ENCODE data around the gene ZBTB9. TPM values are rescaled to one million over a fixed set of nuclear protein-coding genes. Genes with fewer than 3 reads are reported as not detected.

ZBTB9 gene
- total RNA-seq, 1 experiment from 2014 or later = 9.8 TPM

DNA sequence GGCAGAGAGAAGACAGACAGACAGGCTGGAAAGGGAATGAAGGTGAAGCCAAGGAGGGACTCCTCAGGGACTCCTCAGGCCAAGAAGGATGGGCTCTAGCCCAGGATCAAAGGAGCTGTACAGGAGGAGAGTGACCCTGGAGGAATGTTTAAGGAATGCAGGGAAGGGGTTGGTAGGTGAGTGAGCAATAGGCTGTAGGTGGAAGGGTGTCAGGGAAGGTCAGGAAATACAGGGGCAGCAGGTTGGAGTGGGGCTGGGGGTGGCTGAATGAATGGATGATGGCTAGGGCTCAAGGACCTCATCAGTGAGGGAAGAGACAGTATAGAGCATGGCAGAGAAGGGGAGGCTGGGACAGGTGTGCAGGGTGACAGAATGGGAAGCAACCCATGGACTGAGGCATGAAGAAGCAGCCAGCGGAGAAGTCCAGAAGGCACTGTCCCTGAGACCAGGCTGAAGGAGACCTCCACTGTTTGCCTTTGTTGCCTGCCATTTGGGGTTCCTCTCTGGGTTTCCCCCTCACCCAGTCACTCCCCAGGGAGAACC, 21.3 kb upstream of the ZBTB9 start:
- DNase-seq (ENCODE audit: low read depth) = no peak

DNA sequence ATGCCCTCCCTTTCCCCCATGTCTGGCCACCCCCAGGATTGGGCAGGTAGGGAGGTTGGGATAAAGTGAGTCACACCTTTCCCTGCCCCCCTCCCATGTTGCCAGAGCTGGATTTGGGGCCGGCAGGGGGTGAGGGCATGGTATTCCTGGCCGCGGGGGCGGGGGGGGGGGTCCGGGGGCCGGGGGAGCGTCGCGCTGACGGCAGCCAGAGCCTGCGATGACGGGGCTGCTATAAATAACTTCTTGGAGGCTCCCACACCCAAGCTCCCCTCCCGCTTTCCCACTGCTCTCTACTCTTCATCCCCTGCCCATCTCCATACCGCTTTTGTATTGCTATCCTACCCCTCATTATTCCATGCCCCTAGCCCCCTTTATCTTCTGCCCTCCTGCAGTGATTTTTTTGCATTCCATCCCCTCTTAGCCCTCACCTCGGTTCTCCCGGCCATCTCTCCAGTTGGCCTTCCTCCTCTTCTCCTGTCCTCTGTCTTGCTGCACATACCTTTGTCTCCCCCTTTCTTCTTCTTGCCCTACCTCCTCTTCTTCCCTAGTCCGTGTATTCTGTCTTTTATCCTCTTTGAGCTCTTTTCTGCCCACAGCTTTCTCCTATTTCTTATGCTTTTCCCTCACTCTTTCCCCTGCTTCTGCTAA, 20.7 kb upstream of the ZBTB9 start:
- no peak for DNase-seq (ENCODE audit: low read depth)

DNA sequence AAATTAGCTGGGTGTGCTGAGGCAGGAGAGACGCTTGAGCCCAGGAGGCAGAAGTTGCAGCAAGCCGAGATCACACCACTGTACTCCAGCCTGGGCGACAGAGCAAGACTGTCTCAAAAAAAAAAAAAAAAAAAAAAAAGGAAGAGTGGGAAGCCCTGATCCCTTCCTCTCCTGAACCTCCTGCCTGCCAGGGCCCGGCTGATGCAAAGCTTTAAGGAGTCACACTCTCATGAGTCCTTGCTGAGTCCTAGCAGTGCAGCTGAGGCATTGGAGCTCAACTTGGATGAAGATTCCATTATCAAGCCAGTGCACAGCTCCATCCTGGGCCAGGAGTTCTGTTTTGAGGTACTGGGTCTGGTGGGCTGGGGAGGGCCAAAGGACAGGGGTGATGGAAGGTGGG, 19.4 kb upstream of the ZBTB9 start:
- DNase-seq (ENCODE audit: low read depth) = no peak

DNA sequence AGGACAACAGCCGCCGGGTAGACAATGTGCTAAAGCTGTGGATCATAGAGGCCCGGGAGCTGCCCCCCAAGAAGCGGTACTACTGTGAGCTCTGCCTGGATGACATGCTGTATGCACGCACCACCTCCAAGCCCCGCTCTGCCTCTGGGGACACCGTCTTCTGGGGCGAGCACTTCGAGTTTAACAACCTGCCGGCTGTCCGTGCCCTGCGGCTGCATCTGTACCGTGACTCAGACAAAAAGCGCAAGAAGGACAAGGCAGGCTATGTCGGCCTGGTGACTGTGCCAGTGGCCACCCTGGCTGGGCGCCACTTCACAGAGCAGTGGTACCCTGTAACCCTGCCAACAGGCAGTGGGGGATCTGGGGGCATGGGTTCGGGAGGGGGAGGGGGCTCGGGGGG, 16.7 kb upstream of the ZBTB9 start:
- no peak for DNase-seq (ENCODE audit: low read depth)

DNA sequence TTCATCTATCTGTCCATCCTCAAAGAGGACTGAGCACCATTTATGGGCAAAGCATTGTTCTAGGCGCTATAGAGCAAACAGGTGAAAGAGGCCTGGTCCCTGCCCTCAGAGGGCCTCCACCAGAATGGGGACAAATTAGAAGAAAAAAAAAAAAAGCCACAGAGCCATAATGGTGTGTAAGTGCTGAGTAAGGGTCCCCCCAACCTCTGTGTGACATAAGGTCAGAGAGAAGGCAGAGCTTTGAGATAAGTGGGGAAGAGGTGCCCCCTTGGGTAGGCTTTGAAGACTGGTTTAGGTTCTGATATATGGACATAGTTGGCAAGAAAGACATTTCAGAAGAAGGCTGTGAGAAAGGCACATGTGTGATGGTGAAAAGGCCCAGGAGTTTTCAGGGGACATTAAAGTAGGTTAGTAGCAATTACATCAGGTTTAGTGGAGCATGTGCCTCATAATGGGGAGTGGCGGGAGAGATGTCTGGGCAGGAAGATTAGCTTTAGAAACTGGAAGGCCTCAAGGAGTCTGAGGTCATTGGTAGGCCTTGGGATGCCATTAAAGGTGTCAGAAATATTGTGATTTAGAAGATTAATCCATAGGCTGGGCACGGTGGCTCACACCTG, 15.3 kb upstream of the ZBTB9 start:
- DNase-seq (ENCODE audit: low read depth) = no peak

DNA sequence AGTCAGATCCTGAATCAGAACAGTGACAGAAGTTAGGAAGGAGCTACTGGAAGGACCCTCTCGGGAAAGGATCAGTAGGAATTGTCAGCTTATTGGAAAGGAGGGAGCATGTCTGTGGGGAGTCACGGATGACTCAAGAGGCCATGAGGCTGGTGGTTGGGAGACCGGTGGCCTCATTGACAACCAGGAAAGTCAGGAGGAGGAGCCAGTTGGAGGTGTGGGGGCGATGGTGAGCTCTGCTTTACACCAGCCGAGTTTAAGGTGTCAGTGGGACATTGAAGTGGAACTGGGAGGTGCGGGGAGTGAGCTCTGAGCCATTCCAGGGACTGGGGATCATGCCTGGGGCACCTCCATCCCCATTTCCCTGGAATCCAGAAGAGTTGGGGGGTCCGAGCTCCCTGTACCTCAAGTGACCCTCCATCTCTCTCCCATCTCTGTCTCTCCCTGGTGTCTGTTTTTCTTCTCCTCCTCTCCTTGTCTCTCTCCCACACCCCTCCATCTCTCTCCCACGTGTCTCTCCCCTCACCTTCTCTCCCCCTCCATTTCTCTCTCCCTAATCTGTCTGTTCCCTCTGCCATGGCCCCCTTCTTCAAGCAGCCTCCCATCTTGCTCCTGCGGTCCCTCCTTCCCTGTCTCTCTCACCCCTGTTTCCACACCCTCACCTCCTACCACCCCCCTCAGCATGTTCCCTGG, 14.3 kb upstream of the ZBTB9 start:
- DNase-seq (ENCODE audit: low read depth) = peak; percentile 25

DNA sequence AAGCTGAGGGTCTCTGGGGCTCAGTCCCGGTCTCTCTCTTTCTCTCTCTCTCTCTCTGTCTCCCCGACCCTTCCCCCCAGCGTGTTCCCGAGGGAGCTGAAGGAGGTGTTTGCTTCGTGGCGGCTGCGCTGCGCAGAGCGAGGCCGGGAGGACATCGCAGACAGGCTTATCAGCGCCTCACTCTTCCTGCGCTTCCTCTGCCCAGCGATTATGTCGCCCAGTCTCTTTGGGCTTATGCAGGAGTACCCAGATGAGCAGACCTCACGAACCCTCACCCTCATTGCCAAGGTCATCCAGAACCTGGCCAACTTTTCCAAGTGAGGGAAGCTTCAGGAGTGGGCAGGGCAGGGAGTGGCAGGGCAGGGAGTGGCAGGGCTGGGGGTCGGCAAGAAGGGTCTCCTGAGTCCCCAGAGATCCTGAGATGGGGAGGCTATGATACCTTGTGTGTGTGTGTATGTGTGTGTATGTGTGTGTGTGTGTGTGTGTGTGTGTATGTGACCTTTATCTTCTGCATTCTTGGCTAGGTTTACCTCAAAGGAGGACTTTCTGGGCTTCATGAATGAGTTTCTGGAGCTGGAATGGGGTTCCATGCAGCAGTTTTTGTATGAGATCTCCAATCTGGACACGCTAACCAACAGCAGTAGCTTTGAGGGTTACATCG, 13.6 kb upstream of the ZBTB9 start:
- no peak for DNase-seq (ENCODE audit: low read depth)

DNA sequence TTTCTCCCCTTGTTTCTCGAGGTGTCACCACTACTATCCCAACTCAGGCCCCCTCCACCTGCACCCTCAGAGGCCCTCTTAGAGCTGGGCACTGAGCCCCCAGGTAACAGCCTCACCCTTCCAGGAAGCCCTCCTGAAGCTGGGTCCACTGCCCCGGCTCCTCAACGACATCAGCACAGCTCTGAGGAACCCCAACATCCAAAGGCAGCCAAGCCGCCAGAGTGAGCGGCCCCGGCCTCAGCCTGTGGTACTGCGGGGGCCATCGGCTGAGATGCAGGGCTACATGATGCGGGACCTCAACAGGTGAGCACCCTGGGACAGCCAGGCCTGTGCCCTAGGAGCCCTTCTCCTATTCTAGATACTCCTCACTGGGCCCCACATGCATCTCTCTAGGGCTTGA, 12.9 kb upstream of the ZBTB9 start:
- no peak for DNase-seq (ENCODE audit: low read depth)

DNA sequence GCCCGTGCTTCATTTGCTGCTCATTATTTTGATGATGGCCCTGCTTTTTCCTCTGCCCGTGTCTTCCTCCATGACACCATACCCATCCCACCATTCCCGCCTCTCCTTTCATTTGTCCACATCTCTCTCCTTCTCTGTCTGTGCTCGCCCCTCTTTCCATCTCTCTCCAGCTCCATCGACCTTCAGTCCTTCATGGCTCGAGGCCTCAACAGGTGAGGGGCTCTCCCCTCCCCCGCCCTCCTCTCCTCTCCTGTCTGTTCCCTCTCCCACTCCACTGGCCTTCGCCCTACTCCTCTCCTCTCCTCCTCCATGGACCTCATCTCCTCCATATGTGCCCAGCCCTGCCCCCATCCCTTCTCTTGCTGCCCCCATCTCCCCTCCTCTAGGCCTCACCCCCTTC, 12.1 kb upstream of the ZBTB9 start:
- DNase-seq (ENCODE audit: low read depth) = no peak

DNA sequence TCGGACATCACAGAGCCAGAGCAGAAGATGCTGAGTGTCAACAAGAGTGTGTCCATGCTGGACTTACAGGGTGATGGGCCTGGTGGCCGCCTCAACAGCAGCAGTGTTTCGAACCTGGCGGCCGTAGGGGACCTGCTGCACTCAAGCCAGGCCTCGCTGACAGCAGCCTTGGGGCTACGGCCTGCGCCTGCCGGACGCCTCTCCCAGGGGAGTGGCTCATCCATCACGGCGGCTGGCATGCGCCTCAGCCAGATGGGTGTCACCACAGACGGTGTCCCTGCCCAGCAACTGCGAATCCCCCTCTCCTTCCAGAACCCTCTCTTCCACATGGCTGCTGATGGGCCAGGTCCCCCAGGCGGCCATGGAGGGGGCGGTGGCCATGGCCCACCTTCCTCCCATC, 11.4 kb upstream of the ZBTB9 start:
- DNase-seq (ENCODE audit: low read depth) = no peak

DNA sequence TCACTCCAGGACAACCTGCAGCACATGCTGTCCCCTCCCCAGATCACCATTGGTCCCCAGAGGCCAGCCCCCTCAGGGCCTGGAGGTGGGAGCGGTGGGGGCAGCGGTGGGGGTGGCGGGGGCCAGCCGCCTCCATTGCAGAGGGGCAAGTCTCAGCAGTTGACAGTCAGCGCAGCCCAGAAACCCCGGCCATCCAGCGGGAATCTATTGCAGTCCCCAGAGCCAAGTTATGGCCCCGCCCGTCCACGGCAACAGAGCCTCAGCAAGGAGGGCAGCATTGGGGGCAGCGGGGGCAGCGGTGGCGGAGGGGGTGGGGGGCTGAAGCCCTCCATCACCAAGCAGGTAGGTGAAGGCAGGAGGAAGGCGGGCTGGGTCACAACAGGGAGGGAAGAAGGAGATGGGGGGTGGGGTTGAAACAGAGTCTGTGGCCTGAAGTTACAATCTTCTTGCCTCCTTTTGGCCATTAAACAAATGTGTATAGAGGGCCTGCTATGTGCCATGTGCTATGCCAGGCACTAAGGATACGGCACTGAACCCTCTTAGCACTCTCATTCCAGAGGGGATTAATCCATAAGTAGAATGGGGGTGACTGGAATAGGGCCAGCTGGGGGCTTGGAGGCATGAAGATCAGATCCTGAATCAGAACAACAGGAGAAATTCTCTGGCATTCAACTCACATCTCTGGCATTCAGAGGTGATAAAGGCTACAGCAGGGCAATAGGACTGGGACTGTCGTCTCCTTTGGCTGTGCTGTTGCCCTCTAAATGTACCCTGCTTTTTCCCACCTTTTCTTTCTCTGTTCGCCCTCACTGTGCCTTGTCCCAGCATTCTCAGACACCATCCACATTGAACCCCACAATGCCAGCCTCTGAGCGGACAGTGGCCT, 10.5 kb upstream of the ZBTB9 start:
- no peak for DNase-seq (ENCODE audit: low read depth)

DNA sequence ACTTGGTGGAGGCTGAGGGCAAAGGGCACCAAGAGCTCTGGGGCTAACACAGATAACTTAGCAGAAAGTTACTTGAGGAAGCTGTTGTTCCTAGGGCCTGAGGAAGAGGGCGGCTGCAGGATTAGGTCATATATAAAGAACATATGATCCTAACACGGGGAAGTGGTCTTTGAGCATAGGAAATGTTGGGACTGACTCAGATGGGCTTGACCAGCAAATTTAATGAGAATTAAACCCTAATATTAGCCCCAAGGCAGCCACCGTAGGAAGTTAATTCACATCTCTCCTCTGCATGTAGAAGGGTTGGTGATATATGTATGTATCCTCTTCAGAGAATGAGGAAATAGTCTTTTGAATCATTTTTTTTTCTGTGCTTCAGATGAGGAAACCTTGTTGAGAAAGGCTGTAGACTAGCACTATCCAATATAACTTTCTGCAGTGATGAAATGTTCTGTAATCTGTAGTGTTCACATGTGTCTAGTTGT, 9.2 kb upstream of the ZBTB9 start:
- DNase-seq (ENCODE audit: low read depth) = no peak

DNA sequence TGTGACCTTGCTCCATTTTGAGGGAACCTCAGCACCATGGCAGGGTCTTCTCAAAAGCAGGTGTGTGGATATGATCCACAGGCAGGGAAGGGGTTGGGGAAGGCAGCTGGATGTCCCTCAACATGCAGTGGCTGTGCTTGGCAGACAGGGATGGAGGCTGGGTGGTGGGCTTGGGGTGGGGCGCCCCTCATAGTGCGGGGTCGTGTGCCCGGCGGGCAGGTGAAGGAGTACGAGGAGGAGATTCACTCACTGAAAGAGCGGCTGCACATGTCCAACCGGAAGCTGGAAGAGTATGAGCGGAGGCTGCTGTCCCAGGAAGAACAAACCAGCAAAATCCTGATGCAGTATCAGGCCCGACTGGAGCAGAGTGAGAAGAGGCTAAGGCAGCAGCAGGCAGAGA, 8.0 kb upstream of the ZBTB9 start:
- DNase-seq (ENCODE audit: low read depth) = no peak

DNA sequence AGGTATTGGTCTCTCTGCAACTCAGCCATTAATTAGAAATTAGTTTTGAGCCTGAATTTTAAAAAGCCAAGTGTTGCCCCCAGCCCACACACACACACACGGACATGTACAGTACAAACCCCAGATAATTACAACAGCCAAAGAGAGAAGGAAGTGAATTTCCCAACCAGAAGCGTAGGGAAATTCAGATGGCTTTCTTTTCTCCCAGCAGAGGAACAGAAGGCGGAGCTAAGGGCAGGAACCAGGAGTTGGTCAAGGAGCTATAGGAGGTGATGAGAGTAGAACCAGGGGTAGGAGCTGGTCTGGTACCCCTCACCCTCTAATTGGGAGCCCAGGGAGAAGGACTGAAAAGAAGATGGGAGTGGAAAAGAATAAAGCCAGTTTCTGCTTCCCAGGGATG, 3.9 kb upstream of the ZBTB9 start:
- no peak for DNase-seq (ENCODE audit: low read depth)

DNA sequence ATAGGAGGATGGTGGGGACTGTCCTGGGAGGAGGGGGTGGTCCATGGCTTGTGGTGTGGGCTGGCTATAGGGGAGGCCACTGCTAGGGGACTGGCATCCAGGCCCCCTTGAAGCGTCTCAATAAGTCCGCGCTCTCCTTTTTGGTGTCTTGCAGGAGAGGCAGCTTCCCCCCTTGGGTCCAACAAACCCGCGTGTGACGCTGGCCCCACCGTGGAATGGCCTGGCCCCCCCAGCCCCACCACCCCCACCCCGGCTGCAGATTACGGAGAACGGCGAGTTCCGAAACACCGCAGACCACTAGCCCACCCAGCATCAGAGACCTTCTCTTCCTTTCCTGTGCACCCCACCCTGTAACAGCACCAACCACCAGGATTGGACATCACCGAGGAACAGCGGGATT, 2.8 kb upstream of the ZBTB9 start:
- no peak for DNase-seq (ENCODE audit: low read depth)

DNA sequence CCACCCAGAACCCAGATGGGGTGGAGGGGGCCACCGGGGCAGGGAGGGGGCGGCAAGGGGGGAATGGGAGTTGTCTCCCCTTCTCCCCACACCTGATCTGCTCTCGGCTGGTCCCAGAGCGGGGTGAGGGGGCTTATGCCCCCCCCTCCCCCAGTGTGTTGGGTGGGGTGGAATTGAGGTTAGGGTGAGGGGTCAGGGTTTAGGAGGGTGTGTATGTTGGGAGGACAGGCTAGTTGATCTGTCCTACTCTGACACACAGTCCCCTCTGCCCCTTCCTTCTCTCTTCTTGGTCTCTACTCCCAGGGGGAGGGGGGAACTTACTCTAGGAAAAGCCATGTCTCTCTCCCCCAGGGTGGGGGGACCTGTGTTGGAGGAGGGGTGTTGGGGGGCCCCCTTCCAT, 1.9 kb upstream of the ZBTB9 start:
- no peak for DNase-seq (ENCODE audit: low read depth)

DNA sequence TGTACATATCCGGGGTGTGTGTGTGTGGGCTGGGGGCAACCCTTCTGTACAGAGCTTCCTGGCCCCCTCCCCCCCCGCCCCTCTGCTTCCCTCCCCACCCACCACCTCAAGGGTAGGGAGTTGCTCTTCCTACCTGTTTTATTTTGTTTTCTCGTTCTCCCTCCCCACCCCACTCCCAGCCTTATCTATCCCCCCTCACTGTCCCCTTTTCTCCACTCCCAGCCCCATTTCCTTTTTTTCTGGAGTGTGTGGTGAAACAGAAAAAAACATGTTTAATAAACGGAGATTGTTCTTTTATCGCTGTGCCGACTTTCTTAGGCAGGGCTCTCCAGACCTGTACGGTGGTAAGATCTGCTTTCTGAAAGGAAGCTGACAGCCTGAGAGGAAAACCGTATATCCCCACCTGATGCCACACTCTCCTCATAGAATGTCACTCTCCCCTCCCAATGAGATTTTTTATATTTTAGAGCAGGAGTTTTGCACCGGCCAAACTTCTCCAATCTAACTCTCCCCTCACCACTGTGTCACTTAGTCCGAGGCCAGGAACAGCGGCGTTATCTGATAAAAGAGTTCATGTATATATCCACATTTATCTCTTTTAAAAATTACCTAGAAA, 875 bp upstream of the ZBTB9 start:
- DNase-seq (ENCODE audit: low read depth) = peak; percentile 28

DNA sequence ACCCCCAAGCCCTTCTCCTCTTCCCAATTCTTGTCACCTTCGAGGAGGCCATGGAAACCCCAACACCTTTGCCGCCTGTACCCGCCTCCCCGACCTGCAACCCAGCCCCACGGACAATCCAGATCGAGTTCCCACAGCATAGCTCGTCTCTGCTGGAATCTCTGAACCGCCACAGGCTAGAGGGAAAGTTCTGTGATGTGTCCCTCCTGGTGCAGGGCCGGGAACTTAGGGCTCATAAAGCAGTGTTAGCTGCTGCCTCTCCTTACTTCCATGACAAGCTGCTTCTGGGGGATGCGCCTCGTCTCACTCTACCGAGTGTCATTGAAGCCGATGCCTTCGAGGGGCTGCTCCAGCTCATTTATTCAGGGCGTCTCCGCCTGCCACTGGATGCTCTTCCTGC, 675 bp downstream of the ZBTB9 start:
- DNase-seq (ENCODE audit: low read depth) = no peak

DNA sequence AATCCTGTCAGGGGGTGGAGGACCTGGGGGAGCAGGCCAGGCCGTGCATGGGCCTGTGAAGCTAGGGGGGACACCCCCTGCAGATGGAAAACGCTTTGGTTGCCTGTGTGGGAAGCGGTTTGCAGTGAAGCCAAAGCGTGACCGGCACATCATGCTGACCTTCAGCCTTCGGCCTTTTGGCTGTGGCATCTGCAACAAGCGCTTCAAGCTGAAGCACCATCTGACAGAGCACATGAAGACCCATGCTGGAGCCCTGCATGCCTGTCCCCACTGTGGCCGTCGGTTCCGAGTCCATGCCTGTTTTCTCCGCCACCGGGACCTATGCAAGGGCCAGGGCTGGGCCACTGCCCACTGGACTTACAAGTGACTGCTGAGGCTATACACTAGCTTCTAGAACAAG, 1.8 kb downstream of the ZBTB9 start:
- DNase-seq (ENCODE audit: low read depth) = no peak

DNA sequence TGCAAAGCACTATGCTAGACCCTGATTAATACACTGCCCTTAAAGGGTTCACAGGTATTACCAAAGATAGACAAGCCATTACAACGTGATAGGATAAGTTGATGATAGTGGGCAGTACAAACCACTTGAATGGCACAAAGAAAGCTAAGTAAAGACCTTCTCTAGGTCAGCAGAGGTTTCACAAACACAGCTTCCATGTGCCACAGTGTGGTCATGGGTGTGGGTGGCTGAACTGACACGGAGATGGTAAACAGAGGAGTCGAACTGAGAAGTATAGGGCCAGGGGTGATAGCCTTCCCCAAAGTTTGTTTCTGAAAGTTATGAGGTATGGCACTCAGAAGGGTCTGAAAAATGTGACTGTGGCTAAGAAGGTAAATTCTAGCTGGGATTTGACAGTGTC, 4.3 kb downstream of the ZBTB9 start:
- DNase-seq (ENCODE audit: low read depth) = no peak

DNA sequence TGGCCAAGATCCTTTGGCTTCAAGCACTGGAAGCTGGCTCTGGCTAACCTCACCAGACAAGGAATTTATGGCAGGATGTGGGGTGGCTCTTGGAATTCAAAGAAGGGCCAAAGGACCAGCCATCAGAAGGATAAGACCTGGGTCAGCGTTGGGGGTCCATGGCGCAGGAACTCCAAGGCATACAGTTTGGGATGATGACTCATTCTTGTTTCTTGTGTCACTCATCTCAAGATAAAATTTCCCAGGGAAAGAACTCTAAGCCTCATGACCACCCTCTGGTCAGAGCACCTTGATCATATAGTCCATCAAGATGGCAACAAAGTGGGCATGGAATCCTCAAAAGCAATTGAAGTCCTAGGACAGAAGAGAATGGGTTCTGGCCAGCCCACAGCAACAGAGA, 4.8 kb downstream of the ZBTB9 start:
- no peak for DNase-seq (ENCODE audit: low read depth)
